IMR-90 (cell line): ENCODE results near the gene AMOTL1. TPM values are rescaled to one million over a fixed set of nuclear protein-coding genes. Genes with fewer than 3 reads are reported as not detected.

Source experiments
- ATAC-seq: fragments of 200-7000 bp; cut with Tn5 transposase; 2 replicates; pipeline ENCODE4 v1.9.1; 2020; ENCODE audit warnings: low read depth, mild to moderate bottlenecking, moderate library complexity
- BruUV-seq: library from RNA; stranded (reverse); fragments of 400-500 nt; replicated peaks from 2 replicates; lab custom pipeline; 2021; lab: Mats Ljungman, UMichigan
- CTCF ChIA-PET: fragments of 300-600 bp; formaldehyde crosslinking; extraction: SDS; loops from one replicate; lab custom pipeline; 2021; ENCODE audit warnings: antibody characterized with exemption; lab: Yijun Ruan, JAX
- POLR2A ChIA-PET: fragments of 300-600 bp; sonication (Branson Sonifier 250); formaldehyde crosslinking; loops from one replicate; lab custom pipeline; 2022; ENCODE audit warnings: antibody characterized with exemption; ENCODE audit not compliant: unreplicated experiment; lab: Charles Lee
- DNase-seq: peaks from one replicate; pipeline ENCODE4 v3.0.0; 2013
- H2AFZ ChIP-seq: replicated peaks from 2 replicates; pipeline ENCODE3; 2013; ENCODE audit warnings: low read length, mild to moderate bottlenecking; ENCODE audit not compliant: poor library complexity
- H2AK5ac ChIP-seq: 2 replicates; pipeline ENCODE4 v1.6.1; 2013; ENCODE audit warnings: low read depth, low read length, inconsistent platforms
- H2AK9ac ChIP-seq: replicated peaks from 2 replicates; pipeline ENCODE3; 2013; ENCODE audit warnings: mild to moderate bottlenecking, low read depth, low read length, moderate library complexity; ENCODE audit not compliant: poor library complexity
- H2BK120ac ChIP-seq: 2 replicates; pipeline ENCODE4 v1.6.1; 2013; ENCODE audit warnings: low read depth, low read length, inconsistent platforms
- H2BK15ac ChIP-seq: 3 replicates; pipeline ENCODE4 v1.6.1; 2013; ENCODE audit warnings: low read depth, low read length, inconsistent platforms
- H2BK20ac ChIP-seq: 2 replicates; pipeline ENCODE4 v1.6.1; 2013; ENCODE audit warnings: low read depth, mild to moderate bottlenecking, inconsistent platforms, low read length, moderate library complexity
- H2BK5ac ChIP-seq: 2 replicates; pipeline ENCODE4 v1.6.1; 2013; ENCODE audit warnings: mild to moderate bottlenecking, low read depth, low read length, inconsistent platforms; ENCODE audit not compliant: poor library complexity, severe bottlenecking
- H3K14ac ChIP-seq: replicated peaks from 2 replicates; pipeline ENCODE4 v1.6.1; 2013; ENCODE audit warnings: low read depth, low read length, inconsistent platforms
- H3K18ac ChIP-seq: 2 replicates; pipeline ENCODE4 v1.6.1; 2013; ENCODE audit warnings: low read depth, low read length, control low read depth
- H3K23ac ChIP-seq: 2 replicates; pipeline ENCODE4 v1.6.1; 2013; ENCODE audit warnings: low read depth, low read length, inconsistent platforms
- H3K27ac ChIP-seq: 2 replicates; pipeline ENCODE4 v1.5.1; 2013; ENCODE audit warnings: mild to moderate bottlenecking, control low read depth, low read length; ENCODE audit not compliant: insufficient read depth
- H3K27me3 ChIP-seq: 2 replicates; pipeline ENCODE4 v1.6.1; 2013; ENCODE audit warnings: low read length; ENCODE audit not compliant: control insufficient read depth, insufficient read depth
- H3K36me3 ChIP-seq: 2 replicates; pipeline ENCODE4 v1.6.1; 2013; ENCODE audit warnings: low read length, mixed read lengths; ENCODE audit not compliant: control insufficient read depth, insufficient read depth
- H3K4ac ChIP-seq: 2 replicates; pipeline ENCODE4 v1.6.1; 2013; ENCODE audit warnings: low read depth, low read length, inconsistent platforms
- H3K4me1 ChIP-seq: 2 replicates; pipeline ENCODE4 v1.6.1; 2013; ENCODE audit warnings: low read length, mixed read lengths; ENCODE audit not compliant: control insufficient read depth, insufficient read depth
- H3K4me2 ChIP-seq: 2 replicates; pipeline ENCODE4 v1.6.1; 2013; ENCODE audit warnings: low read depth, mild to moderate bottlenecking, control low read depth, low read length, moderate library complexity
- H3K4me3 ChIP-seq: 2 replicates; pipeline ENCODE4 v1.5.1; 2013; ENCODE audit warnings: low read depth, mild to moderate bottlenecking, control low read depth, low read length, moderate library complexity; ENCODE audit not compliant: insufficient read depth
- H3K56ac ChIP-seq: 2 replicates; pipeline ENCODE4 v1.6.1; 2013; ENCODE audit warnings: low read length, inconsistent platforms; ENCODE audit not compliant: insufficient read depth; ENCODE audit errors: extremely low read depth
- H3K79me1 ChIP-seq, 2 experiments: 2 replicates each; pipeline ENCODE4 v1.6.1; 2013; ENCODE audit warnings: low read length in 2 of 2, inconsistent platforms in 1 of 2, low read depth in 1 of 2
- H3K9ac ChIP-seq: 2 replicates; pipeline ENCODE4 v1.6.1; 2013; ENCODE audit warnings: low read depth, low read length, control low read depth
- H3K9me1 ChIP-seq: 2 replicates; pipeline ENCODE4 v1.6.1; 2013; ENCODE audit warnings: low read length, inconsistent platforms; ENCODE audit not compliant: insufficient read depth
- H3K9me3 ChIP-seq: 2 replicates; pipeline ENCODE4 v1.6.1; 2013; ENCODE audit warnings: low read length; ENCODE audit not compliant: control insufficient read depth, insufficient read depth
- H4K20me1 ChIP-seq: 2 replicates; pipeline ENCODE4 v1.6.1; 2013; ENCODE audit warnings: low read length, inconsistent platforms; ENCODE audit not compliant: insufficient read depth
- H4K5ac ChIP-seq: 2 replicates; pipeline ENCODE4 v1.6.1; 2013; ENCODE audit warnings: mild to moderate bottlenecking, low read depth, low read length, control low read depth
- H4K8ac ChIP-seq, 2 experiments: 2 replicates each; pipeline ENCODE4 v1.6.1; 2013; ENCODE audit warnings: low read depth in 2 of 2, low read length in 2 of 2, control low read depth in 1 of 2, inconsistent platforms in 1 of 2
- H4K91ac ChIP-seq: 2 replicates; pipeline ENCODE4 v1.6.1; 2013; ENCODE audit warnings: low read depth, low read length, inconsistent platforms; ENCODE audit not compliant: insufficient read depth
- BHLHE40 ChIP-seq: fragments of 150-350 bp; IDR thresholded peaks from 2 replicates; pipeline ENCODE4 v1.6.1; 2016; ENCODE audit warnings: mild to moderate bottlenecking, low read depth, low read length
- CHD1 ChIP-seq: IDR thresholded peaks from 2 replicates; pipeline ENCODE4 v1.6.1; 2012; ENCODE audit warnings: low read depth, low read length, improper control_type of control experiment
- ELK1 ChIP-seq: fragments of 150-350 bp; IDR thresholded peaks from 2 replicates; pipeline ENCODE4 v1.6.1; 2016; ENCODE audit warnings: low read depth, mild to moderate bottlenecking, low read length, moderate library complexity, borderline replicate concordance
- FOS ChIP-seq: fragments of 150-350 bp; IDR thresholded peaks from 2 replicates; pipeline ENCODE4 v1.6.1; 2016; ENCODE audit warnings: low read depth, low read length
- NFE2L2 ChIP-seq: fragments of 150-350 bp; IDR thresholded peaks from 2 replicates; pipeline ENCODE4 v1.6.1; 2016; ENCODE audit warnings: low read depth, mild to moderate bottlenecking, low read length
- RAD21 ChIP-seq: IDR thresholded peaks from 2 replicates; pipeline ENCODE4 v1.6.1; 2012; ENCODE audit warnings: low read length, improper control_type of control experiment
- RCOR1 ChIP-seq: IDR thresholded peaks from 2 replicates; pipeline ENCODE4 v1.6.1; 2012; ENCODE audit warnings: mild to moderate bottlenecking, low read length, improper control_type of control experiment; ENCODE audit not compliant: insufficient replicate concordance
- SMC3 ChIP-seq: fragments of 150-350 bp; IDR thresholded peaks from 2 replicates; pipeline ENCODE4 v1.6.1; 2016; ENCODE audit warnings: low read depth, mild to moderate bottlenecking, antibody characterized with exemption, low read length, moderate library complexity
- WGBS, 2 experiments: methylation state at CpG; one replicate each; pipeline versions ENCODE4 v1.1.5 to v1.1.7; 2013; ENCODE audit warnings: missing lambda C conversion rate in 2 of 2; ENCODE audit not compliant: insufficient read length in 1 of 2; ENCODE audit errors: extremely low coverage in 2 of 2; 5-methylcytosine and 5-hydroxymethylcytosine counted together
- dilution Hi-C: fragments of 300-500 bp; cut with HindIII; formaldehyde crosslinking; loops from one replicate; pipeline ENCODE4 v1.14.3; 2018; ENCODE audit warnings: low sequenced_read_pairs; ENCODE audit not compliant: unreplicated experiment
- in situ Hi-C: fragments of 300-500 bp; cut with MboI; formaldehyde crosslinking; loops from 3 replicates; pipeline ENCODE4 v1.14.3; 2019; ENCODE audit warnings: low sequenced_read_pairs, inconsistent platforms, mixed read lengths
- intact Hi-C: fragments of 100-400 bp; cut with micrococcal nuclease; formaldehyde crosslinking; loops from 2 replicates; pipeline ENCODE4 v1.10.0; 2022
- polyA plus RNA-seq, 3 experiments: library from polyadenylated mRNA; depleted of rRNA; stranded (reverse); fragments of >200 nt; gene quantifications; 2 replicates each; pipeline ENCODE4 v1.2.3, GENCODE V29; 2012; ENCODE audit warnings: low replicate concordance in 1 of 3
- total RNA-seq: library from RNA; depleted of rRNA; stranded (reverse); fragments of >200 nt; gene quantifications from 2 replicates; pipeline ENCODE4 v1.2.3, GENCODE V29; 2012

The AMOTL1 gene
- total and polyA plus RNA-seq, 2 of the 4 experiments (the other 2 are of a cell fraction), result 18.6 to 49.5 TPM

GRCh38 chr11:94754335-94754734 lies 13.8 kb upstream of the AMOTL1 start:
- H3K4me3 ChIP-seq, result no peak overlapping the region
- ChIA-PET POLR2A (no interaction called here), CTCF (interaction anchor here (0.6 to 2.3 kb wide), 3 partner anchors 13 to 199 kb away, joined by 3 to 8 read pairs (median 3); partner anchors contain the start of gene AMOTL1)
- ATAC-seq, result no peak
- no peaks in the 10 kb centered on the region for H3K27me3 ChIP-seq
- no peak overlapping the region for H2AFZ ChIP-seq
- no peak overlapping the region for H3K4ac ChIP-seq
- no peak overlapping the region for H4K8ac ChIP-seq
- H3K23ac ChIP-seq, result no peak overlapping the region
- no peaks in the 10 kb centered on the region for H3K9me3 ChIP-seq
- no peak overlapping the region for H2BK5ac ChIP-seq
- H2AK9ac ChIP-seq, result no peak overlapping the region
- in situ Hi-C loops, result loop anchor here (25.0 kb wide), 1 partner anchor 617 kb away; the partner anchor contains the start of gene PANX1
- no peak overlapping the region for H2BK120ac ChIP-seq
- H3K79me1 ChIP-seq, result no peaks in the 10 kb centered on the region
- no TSS peak for BruUV-seq
- H2AK5ac ChIP-seq, result no peak overlapping the region
- H3K9ac ChIP-seq, result no peak overlapping the region
- no peak overlapping the region for H3K18ac ChIP-seq
- dilution Hi-C loops, result no loop called here
- H2BK15ac ChIP-seq, result no peak overlapping the region
- no peak for DNase-seq
- no peaks in the 10 kb centered on the region; the same call in 1 of the 2 replicates for H3K9me1 ChIP-seq
- no peaks in the 10 kb centered on the region for H3K36me3 ChIP-seq
- no peak overlapping the region for H4K91ac ChIP-seq
- H3K14ac ChIP-seq, result no peak overlapping the region
- TF ChIP-seq RAD21 (no peak), CHD1 (no peak), NFE2L2 (no peak), BHLHE40 (no peak), FOS (no peak), ELK1 (no peak), SMC3 (no peak), RCOR1 (no peak)
- intact Hi-C loops, result no loop called here
- H3K27ac ChIP-seq, result no peak overlapping the region
- no peak overlapping the region for H3K4me2 ChIP-seq
- H3K56ac ChIP-seq, result no peak overlapping the region
- H2BK20ac ChIP-seq, result no peak overlapping the region
- peaks cover 10% of the 10 kb centered on the region for H3K4me1 ChIP-seq
- H4K5ac ChIP-seq, result no peak overlapping the region
- WGBS, 2 experiments, result no CpG with 5 or more reads among the region's 2 CpGs
- no peaks in the 10 kb centered on the region for H4K20me1 ChIP-seq
